ENCODE measurements around the gene PLPPR2.
"Not testable (repeated sequence)": the region's sequence is repeated elsewhere in the genome, so short reads cannot be mapped to it uniquely, and the experiment has no call there.

PLPPR2 gene

DNA sequence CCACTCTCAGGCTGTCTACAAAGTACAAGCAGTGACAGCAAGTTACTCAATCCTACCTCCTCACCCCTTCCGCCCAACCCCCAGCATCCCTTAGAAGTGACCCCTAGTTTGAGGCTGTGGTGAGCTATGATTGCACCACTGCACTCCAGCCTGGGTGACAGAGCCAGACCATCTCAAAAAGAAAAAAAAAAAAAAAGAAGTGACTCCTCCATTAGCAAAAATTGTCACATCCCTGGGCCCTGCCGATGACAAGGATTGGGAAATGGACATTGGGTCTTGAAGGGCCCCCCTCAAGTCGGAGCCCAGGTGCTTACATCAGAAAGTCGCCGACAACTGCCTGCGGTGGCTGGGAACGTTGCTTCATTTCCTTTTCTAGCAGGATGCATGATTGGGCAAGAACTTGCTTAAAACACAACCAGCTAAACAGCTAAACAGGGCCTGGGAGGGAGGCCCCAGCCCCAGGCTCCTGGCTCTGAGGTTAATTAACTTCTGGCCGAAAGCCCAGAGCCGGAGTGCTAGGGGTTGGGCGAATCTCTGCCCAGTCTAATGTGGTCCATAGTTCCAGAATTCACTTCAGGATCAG, 31.1 kb upstream of the PLPPR2 start:
- TF ChIP-seq CTCF (IDR thresholded peaks at IDR 0.05; ENCODE audit: low read depth, low read length) = no peak
- peak overlapping the region; percentile 23; the same call in 1 of the 2 replicates for H3K4me3 ChIP-seq (ENCODE audit: low read depth, low read length)

DNA sequence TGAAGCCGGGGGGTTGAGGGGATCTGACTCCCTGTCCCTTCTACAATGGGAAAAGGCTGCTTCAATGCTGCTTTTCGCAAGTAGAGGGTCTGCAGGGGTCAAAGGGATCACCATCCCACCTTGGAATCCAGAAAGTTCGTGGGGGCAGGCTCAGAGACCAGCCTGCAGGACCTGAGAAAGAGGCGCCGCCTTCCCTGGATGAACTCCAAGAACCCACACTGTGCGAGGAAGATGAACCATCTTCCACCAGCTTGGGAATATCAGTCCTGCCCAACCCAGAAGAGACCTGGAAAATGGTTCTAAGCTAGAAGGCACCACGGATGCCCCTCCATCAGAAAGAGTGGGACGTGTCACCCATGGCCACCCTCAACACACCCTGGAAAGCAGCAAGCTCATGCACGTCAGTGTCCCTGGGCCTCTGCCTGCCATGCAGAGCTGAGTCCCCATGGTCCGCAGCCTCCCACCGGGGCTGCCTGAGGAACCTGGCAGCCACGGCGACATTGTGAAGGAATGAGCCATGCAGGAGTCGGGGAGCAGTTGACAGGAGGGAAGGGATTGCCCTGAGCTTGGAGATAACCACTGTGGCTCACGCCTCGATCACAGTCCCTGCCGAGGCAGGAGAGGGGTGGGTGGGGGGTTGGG, 30.4 kb upstream of the PLPPR2 start:
- no peak for TF ChIP-seq CTCF (IDR thresholded peaks at IDR 0.05; ENCODE audit: low read depth, low read length)
- H3K4me3 ChIP-seq (ENCODE audit: low read depth, low read length) = no peak overlapping the region

- no peak for TF ChIP-seq CTCF (IDR thresholded peaks at IDR 0.05; ENCODE audit: low read depth, low read length)
Observed at GRCh38 chr19:11325544-11325943, 29.7 kb upstream of the PLPPR2 start.

DNA sequence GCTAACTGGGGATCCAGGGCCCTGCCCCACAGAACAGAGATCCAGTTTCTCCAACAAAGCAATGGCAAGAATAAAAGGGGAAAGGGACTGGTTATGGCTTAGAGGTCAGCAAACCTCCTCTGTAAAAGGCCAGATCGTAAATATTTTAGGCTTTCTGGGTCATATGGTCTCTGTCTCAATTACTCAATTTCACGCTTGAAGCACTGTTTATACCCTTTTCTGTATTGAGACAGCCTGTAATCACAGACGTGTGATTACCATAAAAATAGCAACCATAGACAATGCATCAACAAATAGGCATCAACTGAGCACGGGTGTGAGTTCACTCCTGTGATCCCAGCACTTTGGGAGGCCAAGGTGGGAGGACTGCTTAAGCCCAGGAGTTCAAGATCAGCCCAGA, 25.1 kb upstream of the PLPPR2 start:
- no peak overlapping the region for H3K4me3 ChIP-seq (ENCODE audit: low read depth, low read length)
- no peak for TF ChIP-seq CTCF (IDR thresholded peaks at IDR 0.05; ENCODE audit: low read depth, low read length)

More at GRCh38 chr19:11325544-11325943, 29.7 kb upstream of the PLPPR2 start:
- no peak overlapping the region for H3K4me3 ChIP-seq (ENCODE audit: low read depth, low read length)

GRCh38 chr19:11331502-11331901, 23.7 kb upstream of the PLPPR2 start:
- no peak for TF ChIP-seq CTCF (IDR thresholded peaks at IDR 0.05; ENCODE audit: low read depth, low read length)
- H3K4me3 ChIP-seq (ENCODE audit: low read depth, low read length) = no peak overlapping the region

- TF ChIP-seq CTCF (IDR thresholded peaks at IDR 0.05; ENCODE audit: low read depth, low read length) = no peak
- H3K4me3 ChIP-seq (ENCODE audit: low read depth, low read length) = no peak overlapping the region
Observed at GRCh38 chr19:11332822-11333221, 22.4 kb upstream of the PLPPR2 start.

DNA sequence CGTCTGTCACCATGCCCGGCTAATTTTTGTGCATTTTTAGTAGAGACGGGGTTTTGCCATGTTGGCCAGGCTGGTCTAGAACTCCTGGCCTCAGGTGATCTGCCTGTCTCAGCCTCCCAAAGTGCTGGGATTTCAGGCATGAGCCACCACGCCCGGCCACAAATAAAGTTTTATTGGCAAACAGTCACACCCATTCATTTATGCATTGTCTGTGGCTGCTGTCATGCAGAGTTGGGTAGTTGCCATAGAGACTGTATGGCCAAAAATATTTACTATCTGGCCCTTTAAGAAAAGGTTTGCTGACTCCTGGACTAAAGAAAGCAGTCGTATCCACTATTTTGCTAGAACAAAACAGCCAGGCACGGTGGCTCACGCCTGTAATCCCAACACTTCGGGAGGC, 21.4 kb upstream of the PLPPR2 start:
- H3K4me3 ChIP-seq (ENCODE audit: low read depth, low read length) = not testable (repeated sequence)

All from WI38 (cell line).